Mesodermal cell (in vitro differentiated cells): ENCODE results near the gene JAKMIP1.

Source experiments
- H3K27ac ChIP-seq: 2 replicates; pipeline ENCODE4 v1.7.0; 2013; ENCODE audit warnings: mild to moderate bottlenecking, low read depth, low read length, moderate library complexity; ENCODE audit not compliant: severe bottlenecking
- H3K36me3 ChIP-seq: 2 replicates; pipeline ENCODE4 v1.7.1; 2013; ENCODE audit warnings: mild to moderate bottlenecking, low read length, moderate library complexity; ENCODE audit not compliant: control insufficient read depth, insufficient read depth
- H3K4me1 ChIP-seq: one replicate; pipeline ENCODE4 v1.7.1; 2013; ENCODE audit warnings: mild to moderate bottlenecking, low read length; ENCODE audit not compliant: insufficient read depth, control insufficient read depth, poor library complexity, severe bottlenecking
- H3K4me3 ChIP-seq: 2 replicates; pipeline ENCODE4 v1.7.0; 2013; ENCODE audit warnings: low read length, control low read depth, mild to moderate bottlenecking; ENCODE audit not compliant: insufficient read depth, poor library complexity, severe bottlenecking; ENCODE audit errors: extremely low read depth
- H3K9me3 ChIP-seq: 2 replicates; pipeline ENCODE4 v1.7.1; 2013; ENCODE audit warnings: mild to moderate bottlenecking, low read length, moderate library complexity; ENCODE audit not compliant: control insufficient read depth
- WGBS, 2 experiments: methylation state at CpG; one replicate each; pipeline ENCODE4 v1.1.5; 2013; ENCODE audit warnings: missing lambda C conversion rate in 2 of 2; ENCODE audit not compliant: insufficient coverage in 2 of 2; 5-methylcytosine and 5-hydroxymethylcytosine counted together

The JAKMIP1 gene

DNA sequence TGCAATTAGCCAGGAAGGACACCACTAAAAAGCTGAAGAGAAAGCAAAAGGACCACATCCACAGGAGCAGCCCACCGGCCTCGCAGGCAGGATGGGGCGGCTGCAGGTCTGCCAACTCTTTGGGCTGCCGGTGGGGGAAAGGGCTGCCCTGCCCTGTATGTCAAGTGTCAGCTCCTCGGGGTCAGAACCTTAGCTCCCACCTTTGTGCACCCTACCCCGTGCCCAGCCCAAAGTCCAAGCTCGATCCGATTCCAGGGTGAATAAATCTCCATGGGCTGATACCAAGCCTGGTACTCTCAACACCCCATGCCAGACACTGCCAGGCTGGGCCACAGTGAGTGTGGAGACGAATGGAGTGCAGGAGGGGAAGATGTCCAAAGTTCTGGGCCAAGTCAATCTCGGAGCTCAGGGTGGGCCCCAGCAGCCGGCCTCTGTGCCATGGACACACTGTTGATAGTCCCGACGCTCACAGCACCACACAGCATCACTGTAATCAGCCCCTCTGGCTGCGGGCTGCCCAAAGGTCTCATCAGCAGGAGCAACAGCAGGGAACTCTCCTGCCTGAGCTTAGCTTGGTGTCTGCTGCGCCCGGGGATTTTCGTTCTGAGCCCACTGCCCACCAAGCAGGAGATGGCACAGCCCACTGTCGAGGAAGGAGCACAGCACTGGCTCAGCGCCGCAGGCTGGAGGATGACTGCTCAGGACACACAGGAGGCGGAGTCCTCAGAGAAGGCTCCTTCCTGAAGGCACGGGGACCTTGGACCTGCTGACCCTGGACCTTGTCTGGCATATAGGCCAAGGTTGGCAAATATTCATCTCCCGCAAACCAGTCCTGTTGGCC, 84.4 kb downstream of the JAKMIP1 start:
- WGBS, 2 experiments = 85 to 90% methylated on average over 21 of the region's 23 CpGs
- no peak overlapping the region for H3K27ac ChIP-seq
- H3K9me3 ChIP-seq = no peaks in the 10 kb centered on the region
- H3K4me1 ChIP-seq = no peaks in the 10 kb centered on the region
- H3K4me3 ChIP-seq = no peak overlapping the region
- no peaks in the 10 kb centered on the region for H3K36me3 ChIP-seq

DNA sequence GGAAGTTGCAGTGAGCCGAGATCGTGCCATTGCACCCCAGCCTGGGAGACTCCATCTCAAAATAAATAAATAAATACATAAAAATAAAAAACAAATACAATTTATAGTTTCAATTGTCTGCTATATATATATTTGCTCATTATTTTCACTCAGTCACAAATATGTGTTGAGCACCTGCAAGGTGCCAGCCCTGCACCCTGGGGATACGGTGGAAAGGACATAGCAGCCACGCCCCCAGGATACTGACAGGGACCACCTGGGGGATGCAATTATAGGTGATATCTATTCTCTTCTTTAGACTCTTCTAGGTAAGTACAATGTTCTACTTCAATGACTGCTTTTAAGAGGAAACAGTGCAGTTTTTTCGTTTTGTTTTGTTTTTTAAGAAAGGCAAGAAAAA, 85.0 kb downstream of the JAKMIP1 start:
- 83 to 100% methylated on average over 1 of the region's 5 CpGs for WGBS, 2 experiments
- Histone ChIP-seq H3K36me3 (no peaks in the 10 kb centered on the region), H3K4me3 (no peak overlapping the region), H3K9me3 (no peaks in the 10 kb centered on the region), H3K4me1 (no peaks in the 10 kb centered on the region), H3K27ac (no peak overlapping the region)

DNA sequence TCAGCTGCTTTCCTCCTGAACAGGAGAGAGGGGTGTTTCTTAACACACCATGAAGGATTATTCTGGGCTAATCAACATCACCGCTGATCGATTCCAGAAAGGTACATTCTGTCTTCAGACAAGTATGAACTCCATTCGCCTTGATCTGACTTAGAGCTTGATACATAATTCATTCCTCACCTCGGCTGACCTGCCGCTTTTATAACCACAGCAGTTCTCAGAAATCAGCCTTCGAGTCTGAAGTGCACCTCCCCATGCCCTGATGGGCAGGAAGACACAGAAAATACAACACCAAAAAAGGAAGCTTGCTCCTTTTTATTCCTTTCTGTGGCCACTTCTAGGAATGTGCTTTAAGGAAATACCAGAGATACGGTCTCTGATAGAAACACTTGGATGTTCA, 85.7 kb downstream of the JAKMIP1 start:
- Histone ChIP-seq H3K9me3 (no peaks in the 10 kb centered on the region), H3K27ac (no peak overlapping the region), H3K36me3 (no peaks in the 10 kb centered on the region), H3K4me3 (no peak overlapping the region), H3K4me1 (no peaks in the 10 kb centered on the region)
- 83 to 92% methylated on average over 4 to 6 of the region's 7 CpGs for WGBS, 2 experiments

DNA sequence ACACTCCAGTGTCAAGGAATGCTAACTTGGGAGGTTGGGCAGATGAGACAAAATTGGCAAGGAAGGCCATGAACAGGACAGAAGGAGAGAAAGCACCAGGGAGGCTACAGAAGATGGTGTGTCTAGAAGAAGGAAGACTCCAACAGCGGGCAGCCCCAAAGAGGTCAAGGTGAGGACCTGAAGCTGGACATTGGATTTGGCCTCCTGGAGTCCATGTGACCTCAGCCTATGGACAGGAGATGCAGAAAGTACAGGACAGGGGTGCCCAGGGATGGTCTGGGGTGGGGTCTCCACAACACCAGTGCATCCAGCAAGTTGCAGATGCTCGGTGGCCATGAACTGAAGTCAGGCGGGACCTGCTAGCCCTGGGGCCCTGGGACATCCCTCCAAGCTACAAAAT, 86.2 kb downstream of the JAKMIP1 start:
- H3K9me3 ChIP-seq = no peaks in the 10 kb centered on the region
- H3K4me3 ChIP-seq = no peak overlapping the region
- H3K4me1 ChIP-seq = no peaks in the 10 kb centered on the region
- no peaks in the 10 kb centered on the region for H3K36me3 ChIP-seq
- 100% methylated on average over 1 to 3 of the region's 3 CpGs for WGBS, 2 experiments
- H3K27ac ChIP-seq = no peak overlapping the region

DNA sequence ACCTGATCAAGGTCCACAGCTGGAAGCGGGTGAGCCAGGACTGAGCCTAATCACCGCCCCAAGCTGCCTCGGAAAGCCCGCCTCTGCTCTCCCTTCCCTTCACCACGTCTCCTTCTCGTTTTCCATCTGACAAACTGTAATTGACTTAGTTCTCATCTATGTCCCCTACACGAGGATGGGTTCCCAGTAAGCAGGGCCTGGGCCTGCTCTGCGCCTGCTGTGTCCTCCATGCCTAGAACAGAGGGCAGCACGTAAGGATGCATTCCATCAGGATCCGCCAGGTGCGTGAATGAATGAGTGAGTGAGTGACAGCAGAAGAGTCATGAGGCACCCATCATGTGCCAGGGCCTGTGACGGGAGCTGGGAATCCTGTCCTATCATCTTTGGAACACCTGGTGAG, 86.7 kb downstream of the JAKMIP1 start:
- H3K4me1 ChIP-seq = no peaks in the 10 kb centered on the region
- no peaks in the 10 kb centered on the region for H3K9me3 ChIP-seq
- no peak overlapping the region for H3K4me3 ChIP-seq
- no peaks in the 10 kb centered on the region for H3K36me3 ChIP-seq
- no peak overlapping the region for H3K27ac ChIP-seq
- 87 to 91% methylated on average over 10 to 12 of the region's 12 CpGs for WGBS, 2 experiments

DNA sequence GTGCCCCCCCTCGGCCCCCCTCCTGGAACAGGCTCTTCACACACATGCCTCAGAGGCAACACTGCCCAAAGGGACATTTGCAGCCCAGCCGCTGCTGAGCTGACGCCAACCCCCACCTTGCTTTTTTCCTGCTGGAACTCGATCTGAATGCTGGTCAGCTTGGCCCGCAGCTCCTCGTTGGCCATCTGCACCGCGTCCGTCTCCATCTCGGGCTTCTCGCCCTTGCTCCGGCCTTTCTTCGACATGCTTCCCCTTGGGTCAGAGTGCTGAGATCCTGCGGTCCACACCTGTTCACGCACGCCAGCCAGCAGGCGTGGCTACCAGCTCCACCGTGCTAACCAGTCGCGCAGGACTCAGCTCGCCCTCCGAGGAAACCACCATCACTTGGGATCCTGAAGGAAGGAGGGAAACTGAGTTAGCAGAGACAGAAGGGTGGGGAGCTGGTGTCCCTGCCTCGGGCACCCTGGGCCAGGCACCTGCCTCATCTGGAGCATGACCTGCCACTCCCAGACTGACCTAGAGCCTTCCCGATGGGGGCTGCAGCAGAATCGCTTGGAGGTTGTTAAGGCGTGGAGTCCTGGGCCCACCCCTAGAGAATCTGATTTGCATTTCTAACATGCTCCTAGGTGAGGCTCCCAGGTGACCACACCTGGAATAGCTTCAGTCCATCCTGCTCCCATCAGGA, 87.6 kb downstream of the JAKMIP1 start:
- Histone ChIP-seq H3K4me1 (no peaks in the 10 kb centered on the region), H3K4me3 (no peak overlapping the region), H3K27ac (no peak overlapping the region), H3K9me3 (no peaks in the 10 kb centered on the region), H3K36me3 (no peaks in the 10 kb centered on the region)
- WGBS, 2 experiments = 87 to 92% methylated on average over 23 to 26 of the region's 26 CpGs

DNA sequence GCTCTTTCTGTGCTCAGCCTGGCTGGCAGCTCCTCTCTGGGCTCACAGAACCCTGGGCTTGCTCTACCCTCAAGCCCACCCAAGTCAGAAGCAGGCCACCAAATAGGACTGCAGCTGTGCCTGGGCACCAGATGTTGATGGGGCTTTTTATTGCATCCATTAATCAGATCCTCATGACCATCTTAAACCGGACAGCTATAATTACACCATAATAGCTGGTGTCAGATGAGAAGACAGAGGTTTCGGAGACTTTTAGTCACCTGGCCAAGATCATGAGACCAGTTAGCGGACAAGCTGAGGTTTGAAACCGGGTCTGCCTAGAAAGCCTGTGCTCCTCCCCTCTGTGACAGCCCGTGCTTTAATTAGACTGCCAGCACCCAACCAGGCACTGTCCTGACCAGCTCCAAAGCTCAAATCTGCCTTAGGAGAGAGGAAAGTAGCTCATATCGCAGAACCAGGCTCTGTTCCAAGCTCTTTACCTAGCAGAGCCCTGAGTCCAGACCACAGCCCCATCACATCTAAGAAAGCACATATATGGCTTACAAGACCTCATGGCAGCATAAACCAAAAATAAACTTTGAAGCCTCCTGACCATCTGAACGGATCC, 88.9 kb downstream of the JAKMIP1 start:
- H3K9me3 ChIP-seq = no peaks in the 10 kb centered on the region
- H3K27ac ChIP-seq = no peak overlapping the region
- H3K4me3 ChIP-seq = no peak overlapping the region
- no peaks in the 10 kb centered on the region for H3K4me1 ChIP-seq
- no peaks in the 10 kb centered on the region for H3K36me3 ChIP-seq
- 98% methylated on average over 4 to 6 of the region's 7 CpGs for WGBS, 2 experiments

DNA sequence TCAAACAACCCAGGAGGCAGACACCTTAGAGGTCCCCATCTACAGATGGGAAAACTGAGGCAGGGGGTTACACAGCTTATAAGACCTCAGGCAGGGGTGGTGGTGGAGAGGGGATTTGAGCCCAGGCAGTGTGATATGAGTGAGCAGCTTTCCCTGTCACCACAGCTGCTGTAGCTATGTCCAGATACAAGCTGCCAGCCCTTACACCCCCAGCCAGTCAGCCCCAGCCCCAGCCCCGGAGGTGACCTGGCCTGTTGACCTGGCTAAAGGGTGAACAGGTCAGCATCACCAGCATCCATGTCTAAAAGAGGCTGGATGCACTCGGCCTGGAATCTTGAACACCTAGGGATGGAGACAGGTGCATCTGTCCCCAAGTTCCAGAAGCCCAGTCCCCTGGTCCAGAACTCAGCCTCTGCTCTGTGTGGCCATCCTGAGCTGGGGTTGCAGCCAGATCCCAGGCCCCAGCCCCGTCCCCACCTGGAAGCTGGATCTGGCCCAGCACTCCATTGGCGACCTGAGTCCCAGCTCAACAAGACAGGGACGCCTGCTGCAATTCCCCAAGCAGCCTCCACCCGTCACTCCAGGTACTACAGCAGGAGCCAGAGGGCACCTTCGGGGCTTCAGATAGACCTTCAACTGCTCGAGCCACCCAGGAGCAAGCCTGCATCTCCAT, 89.5 kb downstream of the JAKMIP1 start:
- Histone ChIP-seq H3K4me1 (no peaks in the 10 kb centered on the region), H3K36me3 (no peaks in the 10 kb centered on the region), H3K4me3 (no peak overlapping the region), H3K27ac (no peak overlapping the region), H3K9me3 (no peaks in the 10 kb centered on the region)
- 85 to 89% methylated on average over 8 of the region's 8 CpGs for WGBS, 2 experiments

DNA sequence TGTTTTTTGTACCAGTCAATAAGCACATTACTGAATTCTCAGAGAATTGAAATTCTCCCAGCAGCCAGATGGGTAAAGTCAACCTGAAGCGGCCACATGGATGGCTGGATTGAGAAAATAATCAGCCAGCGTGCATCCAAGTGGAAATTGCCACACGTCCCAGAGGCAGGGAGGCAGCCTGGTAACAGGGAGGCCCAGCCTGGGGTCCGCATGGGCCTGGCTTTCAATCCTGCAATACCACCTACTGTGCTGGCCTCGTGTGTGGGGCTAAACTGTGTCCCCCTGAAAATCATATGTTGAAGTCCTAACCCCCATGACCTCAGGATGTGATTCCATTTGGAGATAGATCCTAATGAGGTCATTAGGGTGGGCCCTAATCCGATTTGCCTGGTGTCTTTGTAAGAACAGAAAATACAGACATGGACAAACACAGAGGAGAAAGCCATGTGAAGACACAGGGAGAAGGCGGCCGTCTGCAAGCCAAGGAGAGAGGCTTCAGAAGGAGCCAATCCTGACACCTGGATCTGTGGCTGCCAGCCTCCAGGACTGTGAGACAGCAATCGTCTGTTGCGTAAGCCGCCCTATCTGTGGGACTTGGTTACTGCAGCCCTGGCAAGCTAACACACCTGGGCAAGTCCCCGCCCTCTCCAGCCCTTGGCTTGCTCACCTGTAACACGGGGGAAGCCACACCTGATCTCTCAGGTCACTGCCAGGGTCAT, 90.3 kb downstream of the JAKMIP1 start:
- H3K4me1 ChIP-seq = no peaks in the 10 kb centered on the region
- WGBS, 2 experiments = 73 to 74% methylated on average over 13 of the region's 13 CpGs
- no peaks in the 10 kb centered on the region for H3K9me3 ChIP-seq
- no peak overlapping the region for H3K27ac ChIP-seq
- H3K4me3 ChIP-seq = no peak overlapping the region
- H3K36me3 ChIP-seq = no peaks in the 10 kb centered on the region

DNA sequence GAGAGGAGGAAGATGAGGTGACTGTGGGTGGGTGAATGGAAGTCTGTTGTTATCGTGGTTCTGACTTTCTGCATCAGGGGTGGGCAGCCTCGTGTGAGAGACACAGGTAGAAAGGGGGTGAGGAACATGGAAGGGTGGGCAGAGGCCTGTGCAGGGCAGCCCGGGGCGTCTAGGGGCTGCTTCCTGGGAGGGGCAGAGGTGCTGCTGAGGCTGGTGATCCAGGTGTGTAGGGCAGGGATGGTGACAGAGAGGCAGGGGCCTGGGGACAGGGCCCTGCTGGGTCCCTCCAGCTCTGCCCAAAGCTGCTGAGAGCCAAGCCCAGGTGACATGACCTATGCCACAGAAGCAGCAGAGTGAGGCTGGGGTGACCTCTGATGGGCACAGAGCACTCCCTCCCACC, 92.5 kb downstream of the JAKMIP1 start:
- Histone ChIP-seq H3K36me3 (no peaks in the 10 kb centered on the region), H3K4me1 (no peaks in the 10 kb centered on the region), H3K4me3 (no peak overlapping the region), H3K9me3 (no peaks in the 10 kb centered on the region), H3K27ac (no peak overlapping the region)
- 84 to 88% methylated on average over 2 to 4 of the region's 4 CpGs for WGBS, 2 experiments
